Epithelial cell of proximal tubule (primary cell): ENCODE results near the gene ING1. TPM values are rescaled to one million over a fixed set of nuclear protein-coding genes. Genes with fewer than 3 reads are reported as not detected.

ENCODE experiments used
- DNase-seq: peaks from one replicate; pipeline ENCODE4 v3.0.0-alpha.2; 2011; ENCODE audit warnings: low read depth
- H3K4me3 ChIP-seq: 2 replicates; pipeline ENCODE4 v1.5.1; 2011; ENCODE audit warnings: low read depth, mild to moderate bottlenecking, low read length
- CTCF ChIP-seq: conservative IDR thresholded peaks from 2 replicates; pipeline ENCODE4 v1.5.1; 2012; ENCODE audit warnings: low read depth, mild to moderate bottlenecking, low read length
- total RNA-seq: library from RNA; depleted of rRNA; stranded (reverse); fragments of >200 nt; gene quantifications from 2 replicates; pipeline ENCODE4 v1.2.3, GENCODE V29; 2015

ING1 gene
- total RNA-seq, 1 donor from 2014 or later = 14.1 TPM

GRCh38 chr13:110712081-110712848 is 1.2 kb upstream of the ING1 start:
- no peak for DNase-seq
- TF ChIP-seq CTCF = no peak

GRCh38 chr13:110712849-110713641 is 455 bp upstream of the ING1 start:
- peak; percentile 97 for DNase-seq
- TF ChIP-seq CTCF = no peak
- H3K4me3 ChIP-seq = peak overlapping the region; percentile 85

More at GRCh38 chr13:110712081-110712848, 1.2 kb upstream of the ING1 start:
- peak overlapping the region; percentile 85 for H3K4me3 ChIP-seq

DNA sequence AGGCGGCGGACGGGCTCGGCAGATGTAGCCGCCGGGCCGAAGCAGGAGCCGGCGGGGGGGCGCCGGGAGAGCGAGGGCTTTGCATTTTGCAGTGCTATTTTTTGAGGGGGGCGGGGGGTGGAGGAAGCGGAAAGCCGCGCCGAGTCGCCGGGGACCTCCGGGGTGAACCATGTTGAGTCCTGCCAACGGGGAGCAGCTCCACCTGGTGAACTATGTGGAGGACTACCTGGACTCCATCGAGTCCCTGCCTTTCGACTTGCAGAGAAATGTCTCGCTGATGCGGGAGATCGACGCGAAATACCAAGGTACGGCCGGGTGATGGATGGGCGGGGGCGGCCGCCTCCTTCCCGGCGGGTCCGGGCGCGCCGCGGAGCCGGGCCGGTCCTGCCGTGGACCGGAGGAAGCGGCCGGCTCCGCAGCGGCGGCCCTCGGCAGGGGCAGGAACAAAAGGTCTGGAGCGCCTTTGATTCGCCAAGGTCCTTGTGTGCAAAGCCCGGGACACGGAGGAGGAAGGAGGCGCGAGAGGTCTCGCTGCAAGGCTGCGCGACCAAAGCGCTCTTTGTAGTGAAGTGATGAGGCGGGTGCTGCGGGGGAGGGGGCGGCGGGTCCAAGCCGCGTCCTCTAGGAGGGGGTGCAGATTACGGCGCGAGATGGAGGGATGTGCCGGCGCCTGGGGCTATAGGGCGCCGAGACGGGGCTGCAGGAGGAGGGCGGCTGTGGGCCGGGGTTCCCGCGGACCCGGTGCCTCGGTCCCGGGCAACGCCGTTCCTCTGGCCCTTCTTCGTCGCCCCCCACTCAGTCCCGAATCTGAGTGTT is 689 bp downstream of the ING1 start:
- DNase-seq = no peak
- TF ChIP-seq CTCF = peak; percentile 19
- peak overlapping the region; percentile 85 for H3K4me3 ChIP-seq

GRCh38 chr13:110714797-110715394 is 1.4 kb downstream of the ING1 start:
- DNase-seq = no peak
- H3K4me3 ChIP-seq = peak overlapping the region; percentile 85
- no peak for TF ChIP-seq CTCF

DNA sequence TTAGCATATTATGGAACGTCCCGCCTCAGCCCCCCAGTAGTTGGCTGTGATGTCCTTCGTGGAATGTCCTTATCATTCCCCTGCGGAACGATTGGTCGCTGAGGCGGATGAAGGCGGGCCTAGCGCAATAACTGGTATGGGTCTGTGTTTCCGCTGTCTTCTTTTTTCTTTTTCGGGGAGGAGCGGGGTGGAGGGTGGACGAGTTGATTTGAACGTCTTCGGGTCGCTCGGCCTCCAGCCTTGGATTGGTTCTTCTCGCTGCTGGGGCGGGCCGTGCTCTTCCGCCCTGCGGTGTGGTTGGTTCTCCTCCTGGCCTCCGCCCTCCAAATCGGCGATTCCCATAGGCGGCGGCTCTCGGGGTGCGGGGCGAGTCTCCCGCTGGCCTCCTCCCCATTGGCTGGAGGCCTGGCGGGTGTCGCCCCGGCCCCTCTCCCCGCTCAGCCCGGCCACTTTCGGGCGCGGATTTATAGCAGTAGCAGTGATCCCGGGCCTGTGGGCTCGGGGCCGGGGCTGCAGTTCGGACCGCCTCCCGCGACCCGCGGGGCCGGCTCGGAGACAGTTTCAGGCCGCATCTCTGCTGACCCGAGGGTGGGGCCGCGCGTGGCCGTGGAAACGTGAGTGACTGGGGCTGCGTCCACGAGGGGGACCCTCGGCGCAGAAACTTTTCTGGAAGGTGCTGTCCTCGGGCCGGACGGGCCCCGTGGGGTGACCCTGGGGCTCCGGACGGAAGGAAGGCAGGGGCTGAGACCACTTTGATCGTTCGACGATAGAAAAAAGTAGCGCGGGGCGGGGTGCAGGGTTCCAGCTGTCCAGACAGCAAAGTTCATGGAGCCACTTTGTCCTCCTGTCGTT is 2.1 kb downstream of the ING1 start:
- DNase-seq = peak; percentile 96
- TF ChIP-seq CTCF = peak; percentile 28
- peak overlapping the region; percentile 97 for H3K4me3 ChIP-seq

DNA sequence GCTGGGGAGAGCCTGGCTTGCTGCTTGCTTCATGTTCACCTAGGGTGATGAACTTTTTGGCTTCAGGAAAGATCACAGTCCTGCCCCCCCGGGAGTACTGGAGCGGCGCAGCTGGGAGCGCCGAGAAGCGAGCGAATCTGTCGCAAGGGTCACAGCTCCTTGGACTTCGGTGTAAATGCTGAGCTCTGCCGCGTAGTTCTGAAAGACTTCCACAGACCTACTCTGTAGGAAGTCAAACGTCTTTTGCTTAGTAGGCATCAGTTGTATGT is 2.7 kb downstream of the ING1 start:
- peak overlapping the region; percentile 97 for H3K4me3 ChIP-seq
- no peak for TF ChIP-seq CTCF
- DNase-seq = no peak
